PC-3 (cell line): ENCODE data around the gene HTR4. TPM values are rescaled to one million over a fixed set of nuclear protein-coding genes. Genes with fewer than 3 reads are reported as not detected.

Experiments used
- ATAC-seq: fragments of 200-7000 bp; cut with Tn5 transposase; 2 replicates; pipeline ENCODE4 v1.9.1; 2020; ENCODE audit warnings: mild to moderate bottlenecking, moderate library complexity
- BruUV-seq: library from RNA; stranded (reverse); fragments of 400-500 nt; replicated peaks from 2 replicates; lab custom pipeline; 2021; lab: Mats Ljungman, UMichigan
- CTCF ChIA-PET: fragments of 300-600 bp; sonication (Branson Sonifier 250); formaldehyde crosslinking; loops from one replicate; lab custom pipeline; 2022; ENCODE audit warnings: antibody characterized with exemption; lab: Charles Lee
- POLR2A ChIA-PET: fragments of 300-600 bp; sonication (Branson Sonifier 250); formaldehyde crosslinking; loops from one replicate; lab custom pipeline; 2022; ENCODE audit warnings: antibody characterized with exemption; ENCODE audit not compliant: unreplicated experiment; lab: Charles Lee
- DNase-seq: peaks from one replicate; pipeline ENCODE4 v3.0.0-alpha.2; 2015
- H2AFZ ChIP-seq: fragments of 300-600 bp; sonication (generic); 2 replicates; pipeline ENCODE4 v1.6.0; 2016; ENCODE audit warnings: antibody characterized with exemption, low read length
- H3F3A ChIP-seq: fragments of 300-600 bp; sonication (generic); one replicate; pipeline ENCODE4 v1.6.0; 2017; ENCODE audit warnings: antibody characterized with exemption, low read length, control low read depth, mild to moderate bottlenecking; ENCODE audit not compliant: unreplicated experiment
- H3K27ac ChIP-seq: fragments of 300-600 bp; sonication (generic); 2 replicates; pipeline ENCODE4 v1.5.1; 2016; ENCODE audit warnings: mild to moderate bottlenecking, low read length
- H3K27me3 ChIP-seq: fragments of 300-600 bp; sonication (generic); 2 replicates; pipeline ENCODE4 v1.6.1; 2016; ENCODE audit warnings: low read length, mixed read lengths
- H3K36me3 ChIP-seq: fragments of 300-600 bp; sonication (generic); 2 replicates; pipeline ENCODE4 v1.6.1; 2016; ENCODE audit warnings: low read depth, mixed run types, low read length, mixed read lengths
- H3K4me1 ChIP-seq: fragments of 300-600 bp; sonication (generic); 2 replicates; pipeline ENCODE4 v1.5.1; 2016; ENCODE audit warnings: low read length; ENCODE audit not compliant: insufficient read depth
- H3K4me2 ChIP-seq: fragments of 300-600 bp; sonication (generic); 2 replicates; pipeline ENCODE4 v1.6.0; 2016; ENCODE audit warnings: low read length
- H3K4me3 ChIP-seq: fragments of 300-600 bp; sonication (generic); 2 replicates; pipeline ENCODE4 v1.5.1; 2016; ENCODE audit warnings: mild to moderate bottlenecking, low read length, mixed read lengths
- H3K79me2 ChIP-seq: fragments of 300-600 bp; sonication (generic); 2 replicates; pipeline ENCODE4 v1.6.1; 2017; ENCODE audit warnings: low read length, mixed read lengths
- H3K9ac ChIP-seq: fragments of 300-600 bp; sonication (generic); 2 replicates; pipeline ENCODE4 v1.6.0; 2016; ENCODE audit warnings: mild to moderate bottlenecking, low read length
- H3K9me2 ChIP-seq: fragments of 300-600 bp; sonication (generic); replicated peaks from 2 replicates; pipeline ENCODE4 v1.6.1; 2016; ENCODE audit warnings: mixed run types, low read length, mixed read lengths
- H3K9me3 ChIP-seq: fragments of 300-600 bp; sonication (generic); 2 replicates; pipeline ENCODE4 v1.6.1; 2016; ENCODE audit warnings: low read length, mixed read lengths
- H4K20me1 ChIP-seq: fragments of 300-600 bp; sonication (generic); 2 replicates; pipeline ENCODE4 v1.6.1; 2016; ENCODE audit warnings: low read length, mixed read lengths
- EZH2 ChIP-seq: fragments of 300-600 bp; sonication (generic); IDR thresholded peaks from one replicate; pipeline ENCODE4 v1.6.1; 2017; ENCODE audit warnings: antibody characterized with exemption, mild to moderate bottlenecking, low read length; ENCODE audit not compliant: unreplicated experiment
- EZH2phosphoT487 ChIP-seq: fragments of 300-600 bp; sonication (generic); IDR thresholded peaks from 2 replicates; pipeline ENCODE4 v1.6.1; 2018; ENCODE audit warnings: mild to moderate bottlenecking, antibody characterized with exemption, low read length, borderline replicate concordance
- intact Hi-C: fragments of 100-400 bp; cut with micrococcal nuclease; formaldehyde crosslinking; loops from 2 replicates; pipeline ENCODE4 v1.9.0; 2023
- total RNA-seq: library from RNA; depleted of rRNA; stranded (reverse); fragments of >200 nt; gene quantifications from 2 replicates; pipeline ENCODE4 v1.2.3, GENCODE V29; 2014
- TF ChIP-seq, protein P1 (sequence below): fragments of 300-600 bp; sonication (generic); conservative IDR thresholded peaks from 2 replicates; pipeline ENCODE4 v1.5.1; 2017; ENCODE audit warnings: antibody characterized with exemption, low read depth, mild to moderate bottlenecking, low read length

Gene HTR4
- total RNA-seq, 1 experiment from 2014 or later = not detected

DNA sequence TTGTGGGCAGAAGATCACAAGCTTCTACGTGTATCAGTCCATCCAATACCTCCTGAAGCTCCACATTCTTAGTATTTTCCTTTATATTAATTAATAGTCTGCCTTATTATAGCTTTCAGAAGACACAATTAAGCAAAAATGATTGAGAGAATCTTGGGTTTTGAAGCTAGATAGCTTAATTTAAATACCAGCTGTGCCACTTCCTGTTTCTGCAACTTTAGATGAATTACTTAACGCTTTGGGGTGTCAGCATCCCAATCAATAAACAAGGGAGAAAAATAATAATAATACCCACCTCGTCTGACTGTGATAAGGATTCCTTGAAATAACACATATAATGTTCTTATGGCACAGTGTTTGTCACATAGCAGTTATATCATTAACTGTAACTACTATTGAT, 44.7 kb upstream of the HTR4 start:
- Histone ChIP-seq H3K27ac (no peak overlapping the region), H4K20me1 (no peaks in the 10 kb centered on the region), H2AFZ (no peak overlapping the region), H3F3A (no peaks in the 10 kb centered on the region), H3K79me2 (no peaks in the 10 kb centered on the region), H3K9ac (no peak overlapping the region), H3K9me3 (no peaks in the 10 kb centered on the region), H3K4me2 (no peak overlapping the region), H3K4me3 (no peak overlapping the region), H3K36me3 (no peaks in the 10 kb centered on the region), H3K4me1 (0 out of 2 replicates have a peak, but pooled peaks cover 4% of the 10 kb centered on the region), H3K27me3 (peaks cover 15% of the 10 kb centered on the region; the same call in 1 of the 2 replicates), H3K9me2 (no peaks in the 10 kb centered on the region)
- no peak for DNase-seq
- intact Hi-C loops = no loop called here
- ChIA-PET CTCF (no interaction called here), POLR2A (no interaction called here)
- BruUV-seq = no TSS peak
- no peak for ATAC-seq
- TF ChIP-seq EZH2phosphoT487 (no peak), EZH2 (no peak)

DNA sequence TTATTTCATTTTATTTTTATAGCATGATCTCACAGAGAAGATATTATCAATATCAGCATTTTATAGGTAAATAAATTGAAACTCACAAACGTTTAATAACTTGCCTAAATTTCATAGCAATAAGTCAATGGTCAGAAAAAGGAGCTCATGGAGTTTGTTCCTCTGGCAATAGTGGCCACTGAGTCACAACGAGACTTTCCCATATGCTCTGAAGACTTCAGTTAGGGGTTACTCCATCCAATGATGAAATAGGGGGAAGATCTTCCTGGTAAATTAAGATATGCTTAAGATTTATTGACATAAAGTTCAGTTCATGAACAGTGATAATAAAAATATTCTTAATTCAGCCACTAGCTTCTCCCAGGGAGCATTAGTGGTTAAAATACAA, 43.5 kb upstream of the HTR4 start:
- ChIA-PET CTCF (interaction anchor here (0.5 to 2.0 kb wide), 4 partner anchors 10 to 259 kb away, joined by 3 to 20 read pairs (median 6); no protein-coding TSS in a partner anchor), POLR2A (no interaction called here)
- Histone ChIP-seq H3K27me3 (peaks cover 11% of the 10 kb centered on the region; the same call in 1 of the 2 replicates), H3K27ac (no peak overlapping the region), H3K9ac (no peak overlapping the region), H3F3A (no peaks in the 10 kb centered on the region), H3K9me2 (no peaks in the 10 kb centered on the region), H3K4me2 (peak overlapping the region; percentile 21), H2AFZ (no peak overlapping the region), H4K20me1 (no peaks in the 10 kb centered on the region), H3K4me3 (no peak overlapping the region), H3K4me1 (0 out of 2 replicates have a peak, but pooled peaks cover 4% of the 10 kb centered on the region), H3K79me2 (no peaks in the 10 kb centered on the region), H3K36me3 (no peaks in the 10 kb centered on the region), H3K9me3 (no peaks in the 10 kb centered on the region)
- BruUV-seq = no TSS peak
- TF ChIP-seq, protein P1, sequence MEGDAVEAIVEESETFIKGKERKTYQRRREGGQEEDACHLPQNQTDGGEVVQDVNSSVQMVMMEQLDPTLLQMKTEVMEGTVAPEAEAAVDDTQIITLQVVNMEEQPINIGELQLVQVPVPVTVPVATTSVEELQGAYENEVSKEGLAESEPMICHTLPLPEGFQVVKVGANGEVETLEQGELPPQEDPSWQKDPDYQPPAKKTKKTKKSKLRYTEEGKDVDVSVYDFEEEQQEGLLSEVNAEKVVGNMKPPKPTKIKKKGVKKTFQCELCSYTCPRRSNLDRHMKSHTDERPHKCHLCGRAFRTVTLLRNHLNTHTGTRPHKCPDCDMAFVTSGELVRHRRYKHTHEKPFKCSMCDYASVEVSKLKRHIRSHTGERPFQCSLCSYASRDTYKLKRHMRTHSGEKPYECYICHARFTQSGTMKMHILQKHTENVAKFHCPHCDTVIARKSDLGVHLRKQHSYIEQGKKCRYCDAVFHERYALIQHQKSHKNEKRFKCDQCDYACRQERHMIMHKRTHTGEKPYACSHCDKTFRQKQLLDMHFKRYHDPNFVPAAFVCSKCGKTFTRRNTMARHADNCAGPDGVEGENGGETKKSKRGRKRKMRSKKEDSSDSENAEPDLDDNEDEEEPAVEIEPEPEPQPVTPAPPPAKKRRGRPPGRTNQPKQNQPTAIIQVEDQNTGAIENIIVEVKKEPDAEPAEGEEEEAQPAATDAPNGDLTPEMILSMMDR = no peak
- TF ChIP-seq EZH2phosphoT487 = no peak
- ATAC-seq (peak; percentile 10; the same call in 1 of the 2 replicates), DNase-seq (no peak)
- intact Hi-C loops = no loop called here

DNA sequence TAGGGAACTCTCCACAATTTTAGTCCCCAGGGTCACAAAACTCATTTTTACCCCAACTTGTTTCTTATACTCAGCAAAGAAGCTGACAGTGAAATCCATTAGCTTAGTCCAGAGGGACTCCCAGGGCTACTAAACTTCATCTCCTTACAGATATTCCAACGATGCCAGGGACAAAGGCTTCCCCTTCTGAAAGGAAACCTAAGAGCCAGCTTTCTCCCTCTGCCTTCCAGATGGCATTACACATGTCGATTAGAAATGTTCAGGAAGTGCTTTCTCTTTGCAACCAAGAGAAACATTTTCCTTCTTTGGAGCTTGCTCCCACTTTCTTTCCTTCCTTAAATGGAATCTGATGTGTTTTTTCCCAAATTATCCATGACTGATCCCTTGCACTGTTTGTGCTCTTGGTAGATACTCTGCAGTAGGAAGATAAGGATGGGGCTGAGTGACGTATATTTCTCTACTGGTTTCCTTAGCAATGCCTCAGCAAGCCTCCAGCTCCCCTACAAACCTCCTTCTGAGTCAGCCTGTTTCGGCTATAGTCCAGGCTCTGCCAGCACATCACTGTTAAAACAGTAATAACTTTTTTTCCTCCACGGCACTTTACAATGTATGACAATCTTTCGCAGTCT, 43.0 kb upstream of the HTR4 start:
- intact Hi-C loops = no loop called here
- H3K27ac ChIP-seq = no peak overlapping the region
- no peaks in the 10 kb centered on the region for H3K79me2 ChIP-seq
- POLR2A ChIA-PET = no interaction called here
- CTCF ChIA-PET = interaction anchor here (0.5 to 2.0 kb wide), 4 partner anchors 10 to 263 kb away, joined by 3 to 20 read pairs (median 4); no protein-coding TSS in a partner anchor
- TF ChIP-seq, protein P1 = no peak
- TF ChIP-seq EZH2 = no peak
- no peak for TF ChIP-seq EZH2phosphoT487
- H3K36me3 ChIP-seq = no peaks in the 10 kb centered on the region
- DNase-seq (peak; percentile 87), ATAC-seq (peak; percentile 99)
- no TSS peak for BruUV-seq
- H3K9ac ChIP-seq = no peak overlapping the region
- no peaks in the 10 kb centered on the region for H3K9me2 ChIP-seq
- H3K27me3 ChIP-seq = peaks cover 11% of the 10 kb centered on the region; the same call in 1 of the 2 replicates
- no peaks in the 10 kb centered on the region for H4K20me1 ChIP-seq
- no peak overlapping the region for H3K4me3 ChIP-seq
- H3K4me2 ChIP-seq = peak overlapping the region; percentile 21
- no peaks in the 10 kb centered on the region for H3K9me3 ChIP-seq
- 0 out of 2 replicates have a peak, but pooled peaks cover 4% of the 10 kb centered on the region for H3K4me1 ChIP-seq
- H3F3A ChIP-seq = no peaks in the 10 kb centered on the region
- H2AFZ ChIP-seq = no peak overlapping the region
